ENCODE results near the gene PLCH1. TPM values are rescaled to one million over a fixed set of nuclear protein-coding genes. Genes with fewer than 3 reads are reported as not detected.

PLCH1 gene
- total and polyA plus RNA-seq, 2 of the 8 experiments (the other 6 are each of a cell fraction or from before 2014, with no cell fraction given) = 5.8 to 17.2 TPM

DNA sequence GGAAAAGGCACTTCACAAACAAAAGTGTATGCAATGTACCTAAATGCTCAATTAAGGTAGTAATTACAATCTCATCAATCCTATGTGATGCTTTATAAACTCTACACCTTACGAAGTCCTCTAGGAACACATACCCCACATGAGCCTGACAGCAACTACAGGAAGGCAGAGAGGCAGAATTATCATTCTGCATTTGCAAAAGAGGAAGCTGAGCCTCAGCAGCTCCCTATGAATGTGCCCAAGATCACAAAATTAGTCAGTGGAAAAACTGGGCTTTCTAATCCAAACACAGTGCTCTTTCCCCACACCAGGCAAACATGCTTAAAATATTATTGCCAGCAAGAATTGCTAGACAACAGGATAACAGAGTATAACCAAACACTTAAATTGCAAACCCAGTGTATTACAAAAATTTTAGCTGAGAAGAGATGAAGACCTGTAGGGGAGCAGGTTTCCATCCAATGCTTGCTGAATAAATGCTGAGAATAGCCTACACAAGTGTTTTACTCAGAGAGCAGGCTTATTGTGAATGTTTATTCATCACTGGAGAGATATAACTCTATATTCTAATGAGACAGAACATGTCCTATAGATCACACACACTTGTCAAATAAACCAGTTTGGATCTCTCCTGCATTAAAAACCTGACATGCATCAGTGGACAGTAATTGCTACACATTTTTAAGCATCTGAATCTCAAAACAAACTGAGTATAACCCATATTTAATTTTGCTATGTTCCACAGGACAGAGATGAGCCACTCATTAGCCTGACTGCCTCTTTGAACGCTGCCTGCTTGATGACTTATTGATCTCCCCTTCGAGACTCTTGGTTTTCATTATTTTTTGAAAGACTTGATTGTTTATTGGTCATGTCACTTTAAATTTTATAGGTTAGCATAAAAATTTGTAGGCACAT lies 62.2 kb downstream of the PLCH1 start (continued):
- TF ChIP-seq FOSL1 (IDR thresholded peaks at IDR 0.05; ENCODE audit: insufficient read depth, low read depth, low read length) (no peak), RNF2 (IDR thresholded peaks at IDR 0.05; ENCODE audit: borderline replicate concordance, low read depth, low read length, missing control alignments, poor library complexity, severe bottlenecking) (no peak)

All from H1 (cell line).